Retina (tissue), 1 donor: ENCODE measurements around the gene CYBB.

Source experiments
- DNase-seq: peaks from one replicate; pipeline ENCODE4 v3.0.0-alpha.2; 2016

CYBB gene

DNA sequence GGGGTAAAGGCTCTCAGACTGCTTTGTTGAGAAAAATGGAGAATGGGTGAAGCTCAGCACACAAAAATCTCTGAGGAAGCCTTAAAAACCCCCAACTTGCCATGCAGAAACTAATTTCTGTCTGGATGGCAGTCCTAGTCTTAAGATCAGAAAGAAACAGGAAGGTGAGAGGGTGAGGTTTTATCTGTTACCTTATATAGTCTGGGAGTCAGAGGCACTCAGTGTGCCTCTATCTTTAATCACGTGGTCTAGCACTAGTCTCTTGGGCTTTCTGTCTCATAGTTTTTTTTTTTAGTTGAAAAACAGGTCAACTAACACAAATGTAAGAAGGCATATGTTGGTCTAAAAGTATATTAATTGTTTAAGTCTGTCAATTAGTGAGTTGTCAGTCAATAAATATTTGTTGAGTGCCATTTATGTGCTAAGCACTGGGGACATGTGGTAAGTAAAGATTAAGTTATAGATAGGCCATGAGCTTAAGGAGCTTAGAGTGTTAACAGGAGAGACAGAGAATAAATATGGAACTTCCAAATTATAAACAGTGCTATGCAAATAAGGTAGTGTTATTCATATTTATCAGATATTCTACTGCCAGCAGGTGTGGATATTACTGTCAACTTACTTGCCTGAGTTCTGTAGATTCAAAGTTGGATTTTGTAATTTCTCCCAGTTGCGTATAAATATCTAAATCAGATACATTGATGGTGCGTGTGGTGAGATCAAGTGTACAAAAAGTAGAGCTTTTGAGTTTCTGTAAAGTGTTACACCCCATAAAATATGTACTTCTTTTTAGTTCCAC is 7.0 kb downstream of the CYBB start:
- no peak for DNase-seq

DNA sequence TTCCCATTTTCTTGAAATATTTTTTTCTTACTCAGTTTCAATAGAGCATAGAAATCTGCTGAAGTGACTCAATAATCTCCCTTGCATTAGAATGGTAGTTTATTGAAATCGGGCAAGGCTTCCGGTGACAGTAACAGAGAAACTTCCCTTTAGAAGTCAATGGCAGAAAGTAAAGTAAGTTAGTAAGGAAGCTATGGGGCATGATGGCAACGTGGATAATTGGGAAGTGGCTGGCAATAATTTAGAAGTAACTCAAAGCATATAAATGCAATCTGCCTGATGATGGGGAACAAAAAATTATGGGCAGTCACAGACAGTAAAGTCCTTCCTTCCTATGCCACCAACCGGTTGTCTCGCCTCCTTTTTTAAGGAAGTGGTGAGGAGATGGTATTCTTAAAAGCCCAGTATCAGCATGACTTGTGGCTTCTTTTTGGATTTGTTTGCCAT is 7.6 kb downstream of the CYBB start:
- no peak for DNase-seq

- no peak for DNase-seq
Measured at GRCh38 chrX:37796310-37796709, 16.5 kb downstream of the CYBB start.

DNA sequence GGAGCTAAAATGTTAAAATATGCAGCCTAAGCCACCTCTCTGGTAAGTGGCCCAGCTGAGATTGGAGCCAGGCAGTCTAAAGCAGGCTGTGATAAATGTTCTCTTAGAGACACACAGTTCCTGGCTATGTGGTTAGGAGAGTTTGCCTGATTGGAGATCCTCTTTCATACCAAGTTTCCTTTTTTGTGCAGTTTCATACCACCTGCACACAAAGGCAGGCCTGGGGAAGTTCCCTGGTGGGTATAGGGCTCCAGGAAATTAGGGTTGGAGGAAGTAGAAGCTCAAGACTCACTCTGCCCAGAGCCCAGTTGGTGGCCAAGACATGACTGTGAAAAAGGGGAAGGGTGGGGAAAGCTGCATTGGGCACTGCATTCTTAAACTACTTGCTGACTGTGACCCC is 16.9 kb downstream of the CYBB start:
- no peak for DNase-seq

- DNase-seq: no peak
Measured at GRCh38 chrX:37799936-37800335, 20.1 kb downstream of the CYBB start.

DNA sequence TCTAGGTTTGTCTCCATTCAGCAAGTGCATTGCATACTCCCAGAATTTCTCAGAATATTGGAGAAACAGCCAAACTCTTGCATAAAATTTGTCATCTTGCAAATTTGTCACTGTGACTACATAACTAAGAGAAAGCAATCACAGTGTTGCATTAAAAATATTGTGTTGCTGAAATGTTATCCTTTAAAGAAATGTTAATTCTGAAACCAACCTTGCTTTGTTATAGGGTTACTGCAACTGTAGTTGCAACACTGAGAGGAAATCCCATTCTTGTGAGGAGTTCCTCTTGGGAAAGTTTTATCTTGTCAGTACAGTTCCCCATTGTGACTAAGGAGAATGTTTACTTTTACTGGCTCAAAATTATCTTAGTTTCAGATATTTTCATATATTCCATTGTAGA is 20.9 kb downstream of the CYBB start:
- no peak for DNase-seq

DNA sequence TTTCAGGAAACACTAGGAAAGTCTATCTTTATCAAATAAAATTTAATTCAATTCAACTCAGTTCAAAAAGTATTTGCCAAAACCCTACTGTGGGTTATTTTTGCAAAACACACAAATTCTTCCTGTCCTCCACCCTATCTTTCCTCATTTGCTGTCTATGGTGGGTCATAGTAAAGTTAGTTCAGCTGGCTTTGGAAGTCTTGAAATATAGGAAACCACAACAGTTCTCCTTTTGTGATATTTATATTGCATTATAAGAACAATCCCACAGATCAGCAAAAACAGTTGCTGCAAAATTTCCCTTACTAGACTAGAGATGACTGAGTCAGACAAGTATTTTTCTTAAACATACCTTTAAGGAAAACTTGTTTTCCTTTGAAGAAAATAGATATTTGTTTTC is 22.2 kb downstream of the CYBB start:
- no peak for DNase-seq

DNA sequence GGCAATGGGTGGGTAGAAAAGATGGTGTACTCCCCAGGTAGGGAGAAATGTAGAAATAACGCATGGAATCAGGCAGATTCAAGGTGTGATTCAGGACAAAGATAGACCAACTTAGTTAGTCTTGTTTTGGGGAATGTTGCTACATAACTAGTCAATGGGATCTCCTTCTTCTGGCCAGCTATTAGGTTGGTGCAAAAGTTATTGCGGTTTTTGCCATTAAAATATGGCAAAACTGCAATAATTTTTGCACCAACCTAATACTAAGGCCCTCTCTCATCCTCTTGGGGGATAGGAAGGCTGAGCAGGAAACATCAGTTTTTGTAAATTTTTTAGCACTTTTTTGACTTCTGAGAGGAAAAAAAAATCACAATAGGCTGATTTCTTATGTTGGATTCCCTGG is 23.2 kb downstream of the CYBB start:
- DNase-seq: no peak

- DNase-seq: no peak
Measured at GRCh38 chrX:37809970-37810369, 30.1 kb downstream of the CYBB start.

- no peak for DNase-seq
Measured at GRCh38 chrX:37812110-37812509, 32.3 kb downstream of the CYBB start.

DNA sequence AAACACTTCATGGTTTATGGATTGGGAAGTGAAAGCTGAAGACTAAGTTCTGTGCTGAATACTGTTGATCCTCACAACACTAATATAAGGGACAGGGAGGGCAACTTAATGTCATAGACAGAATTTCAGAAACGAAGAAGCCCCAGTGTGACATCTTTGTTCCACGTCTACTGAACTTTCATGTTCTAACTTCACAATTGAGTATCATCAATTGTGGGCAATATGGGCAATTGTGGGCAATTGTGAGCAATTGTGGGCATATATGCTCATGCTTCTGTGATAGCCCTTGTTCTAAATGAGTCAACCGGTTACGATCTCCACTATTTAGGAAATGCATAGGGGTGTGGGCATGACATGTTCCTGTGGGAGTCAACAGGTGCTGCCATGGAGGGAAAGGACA is 33.7 kb downstream of the CYBB start:
- DNase-seq: no peak

DNA sequence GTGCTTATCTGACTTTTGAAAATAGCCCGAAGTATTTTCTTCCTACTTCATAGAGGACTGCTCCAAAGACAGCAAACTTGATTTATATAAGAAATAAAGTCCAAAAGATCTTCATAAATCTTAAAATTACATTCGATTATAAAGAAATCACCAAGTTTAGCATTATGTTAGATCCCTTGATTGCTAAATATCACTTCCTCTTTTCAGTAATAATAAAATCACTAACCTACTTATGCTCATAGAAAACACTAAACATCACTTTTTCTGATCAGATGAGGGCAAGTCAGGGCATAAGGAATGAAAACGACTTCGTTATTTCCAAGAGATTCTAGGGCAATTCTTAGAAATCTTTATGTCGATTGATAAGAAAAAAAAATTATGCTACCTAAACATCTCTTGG is 35.5 kb downstream of the CYBB start:
- DNase-seq: no peak

DNA sequence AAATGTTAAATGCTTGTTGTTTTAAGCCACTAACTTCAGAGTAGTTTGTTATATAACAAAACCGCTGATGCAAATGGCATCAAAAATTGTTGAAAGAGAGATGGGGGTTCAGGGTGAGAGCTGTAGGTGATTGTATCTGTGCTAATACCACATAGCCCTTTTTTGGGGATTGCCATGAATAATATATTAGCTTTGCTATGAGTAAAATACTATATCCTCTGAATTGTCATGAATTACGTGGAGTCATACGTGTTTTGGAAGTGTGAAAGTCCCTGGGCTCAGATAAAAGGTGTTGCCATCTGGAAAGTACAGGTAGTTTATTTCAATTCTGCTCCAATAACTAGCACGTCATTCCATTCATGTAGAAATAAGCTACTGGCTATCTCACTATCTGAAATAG is 36.9 kb downstream of the CYBB start:
- DNase-seq: no peak

DNA sequence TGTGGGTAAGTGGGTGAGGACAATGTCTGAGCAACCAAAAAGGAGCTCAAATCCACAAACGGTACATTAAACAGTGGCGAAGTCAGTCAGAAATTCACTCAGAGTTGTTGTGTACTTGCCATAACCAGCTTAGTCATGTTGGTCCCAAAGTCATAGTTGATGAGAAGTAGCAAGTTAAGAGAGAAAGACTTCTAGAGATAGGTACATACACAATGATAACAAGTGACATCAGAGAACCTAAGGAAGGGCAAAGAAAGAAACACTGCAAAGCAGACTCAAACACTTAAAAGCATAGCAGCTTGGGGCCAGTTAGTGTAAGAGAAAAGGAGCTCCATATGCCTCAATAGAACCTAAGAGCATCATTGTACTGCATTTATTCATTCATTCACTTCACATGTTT is 37.3 kb downstream of the CYBB start:
- DNase-seq: no peak

- DNase-seq: no peak
Measured at GRCh38 chrX:37817579-37817978, 37.7 kb downstream of the CYBB start.

- no peak for DNase-seq
Measured at GRCh38 chrX:37818031-37818430, 38.2 kb downstream of the CYBB start.

DNA sequence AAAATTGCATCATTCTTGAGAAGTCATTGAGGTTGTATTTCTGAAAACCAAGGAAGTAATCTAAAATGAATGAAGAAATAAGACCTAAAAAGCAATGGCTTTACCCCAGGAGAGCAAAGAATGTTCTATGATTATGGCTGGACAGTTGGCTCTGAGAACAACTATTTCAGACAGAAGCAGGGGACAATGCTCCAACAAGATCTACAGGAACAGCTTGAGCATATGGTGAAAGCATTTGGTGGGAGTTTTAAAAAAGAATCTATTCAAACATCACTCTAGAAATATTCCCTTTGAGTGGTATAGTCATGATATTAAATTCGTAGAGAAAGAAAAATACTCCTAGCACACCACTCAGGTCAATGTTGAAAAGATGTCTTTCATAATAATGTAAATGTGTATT is 40.8 kb downstream of the CYBB start:
- no peak for DNase-seq

DNA sequence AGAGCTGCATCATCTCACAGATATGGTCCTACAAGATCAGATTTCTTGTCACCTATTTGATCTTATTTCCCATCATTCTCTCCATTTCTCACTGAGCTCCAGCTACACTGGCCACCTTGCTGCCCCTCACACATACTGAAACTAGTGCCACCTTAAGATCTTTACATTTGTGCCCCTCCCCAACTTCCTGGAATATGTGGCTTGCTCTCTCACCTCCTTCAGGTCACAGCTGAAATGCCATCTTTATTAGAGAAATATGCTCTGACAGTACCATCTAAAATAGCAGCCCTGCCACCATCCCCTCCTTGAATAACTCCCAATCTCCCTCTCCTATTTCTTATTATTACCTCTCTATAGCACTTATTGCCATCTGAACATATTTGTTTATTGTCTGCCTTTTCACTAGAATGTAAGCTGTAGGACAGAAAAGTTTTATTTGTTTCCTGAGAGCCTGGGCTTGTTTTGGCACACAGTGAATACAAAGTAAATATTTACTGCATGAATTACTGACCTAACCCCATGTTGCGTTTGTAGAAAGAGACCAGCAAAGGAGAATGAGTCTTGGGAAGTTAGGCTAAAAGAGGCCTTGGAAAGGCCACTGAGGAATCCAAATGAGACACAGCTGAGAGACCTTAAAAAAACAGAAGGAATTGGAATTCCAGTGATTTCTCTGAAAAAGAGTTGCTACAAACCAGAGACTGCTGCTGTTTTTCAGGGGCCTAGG is 44.8 kb downstream of the CYBB start:
- DNase-seq: no peak

DNA sequence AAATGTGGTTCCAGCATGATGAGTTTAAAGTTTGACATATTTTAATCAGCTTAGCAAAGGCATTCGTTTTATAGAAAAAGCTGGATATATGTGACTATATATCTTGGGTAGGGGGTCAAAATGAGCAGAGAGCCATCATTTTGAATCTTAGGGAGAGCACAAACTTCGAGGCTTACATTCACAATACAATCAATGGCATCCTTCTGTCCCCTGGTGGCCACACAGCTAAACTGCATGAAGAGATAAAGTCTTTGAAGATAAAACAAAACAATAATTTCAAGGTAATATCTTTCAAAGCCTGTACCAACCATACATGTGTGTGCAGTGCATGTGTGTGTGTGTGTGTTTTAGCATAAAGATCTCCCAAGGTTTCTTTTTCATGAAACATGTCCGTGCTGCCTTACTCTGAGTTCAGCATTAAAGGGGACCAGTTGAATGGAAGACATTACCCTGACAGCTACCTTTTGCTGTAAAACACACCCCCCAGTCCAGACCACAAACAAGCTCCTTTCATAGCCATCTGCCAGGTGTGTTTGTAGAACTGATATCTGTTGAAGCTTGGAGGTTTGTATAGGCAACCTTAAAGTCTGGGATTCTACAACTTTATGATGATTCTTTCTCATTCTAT is 45.5 kb downstream of the CYBB start:
- DNase-seq: peak; percentile 19

- no peak for DNase-seq
Measured at GRCh38 chrX:37829721-37830120, 49.9 kb downstream of the CYBB start.

GRCh38 chrX:37830371-37830770 is 50.5 kb downstream of the CYBB start:
- DNase-seq: no peak

GRCh38 chrX:37834937-37835336 is 55.1 kb downstream of the CYBB start:
- no peak for DNase-seq

GRCh38 chrX:37840931-37841330 is 61.1 kb downstream of the CYBB start:
- peak; percentile 56 for DNase-seq

GRCh38 chrX:37844622-37845021 is 64.8 kb downstream of the CYBB start:
- no peak for DNase-seq
